HG03039 (cell line): ENCODE results near the gene LAMA2.
A peak's percentile ranks its signal among the peaks of the same experiment; 100 is the strongest.

Source experiments
- ATAC-seq: cut with Tn5 transposase; IDR thresholded peaks from one replicate; pipeline ENCODE4 v1.9.1; 2021; ENCODE audit warnings: mild to moderate bottlenecking, moderate library complexity; ENCODE audit not compliant: unreplicated experiment

LAMA2 gene

GRCh38 chr6:129416337-129416990 is 533.5 kb downstream of the LAMA2 start:
- no peak for ATAC-seq

DNA sequence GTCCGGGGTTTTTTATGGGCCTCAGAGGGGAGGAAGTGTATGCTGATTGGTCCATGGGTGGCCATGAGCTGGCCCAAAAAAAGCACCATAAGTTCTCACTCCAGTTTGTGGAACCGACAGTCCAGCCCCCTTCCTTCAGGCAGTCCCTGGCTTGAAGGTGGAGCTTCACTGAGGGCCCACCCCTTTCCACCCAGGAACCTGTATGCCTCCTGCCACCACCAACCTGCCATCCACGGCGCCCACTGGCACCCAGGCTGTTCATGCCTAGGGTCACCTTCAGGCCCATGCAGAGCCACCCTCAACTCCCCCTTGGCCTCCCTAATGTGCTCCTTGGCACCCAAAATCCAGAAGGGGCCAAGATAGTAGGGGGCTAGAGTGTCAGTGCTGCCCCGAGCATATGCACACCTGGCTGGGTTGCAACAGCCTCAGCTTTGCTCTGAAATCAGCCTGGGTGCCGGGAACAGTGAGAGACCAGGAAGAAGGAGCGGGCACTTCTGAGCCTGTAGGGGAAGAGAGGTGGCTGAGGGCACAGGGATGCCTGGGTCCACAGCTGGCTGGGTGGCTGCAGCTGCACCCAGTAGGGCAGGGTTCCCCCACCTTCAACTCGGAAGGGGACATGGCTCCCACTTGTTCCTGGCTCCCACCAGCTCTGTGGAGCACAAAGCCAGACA is 534.6 kb downstream of the LAMA2 start:
- no peak for ATAC-seq

GRCh38 chr6:129419324-129419723 is 536.4 kb downstream of the LAMA2 start:
- no peak for ATAC-seq

GRCh38 chr6:129426343-129426742 is 543.4 kb downstream of the LAMA2 start:
- no peak for ATAC-seq

- no peak for ATAC-seq
Observed at GRCh38 chr6:129429956-129430355, 547.0 kb downstream of the LAMA2 start.

DNA sequence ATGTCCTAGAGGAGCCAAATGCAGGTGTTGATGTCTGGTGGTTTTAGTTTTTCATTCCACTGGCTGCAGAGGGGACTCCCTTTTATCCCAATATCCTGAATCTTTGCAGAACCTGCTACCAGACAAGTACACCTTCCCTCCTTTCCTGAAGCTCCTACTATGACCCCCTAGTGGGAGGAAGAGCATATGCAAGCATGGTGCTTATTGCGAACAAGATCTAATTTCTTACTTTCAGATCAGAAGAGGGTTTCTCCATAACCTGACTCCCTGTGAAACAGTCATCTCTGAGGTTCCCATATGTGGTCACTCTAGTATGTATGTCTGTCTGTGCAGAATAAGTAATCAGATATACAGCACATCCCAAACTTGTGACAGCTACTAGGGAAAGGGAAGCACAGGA is 549.8 kb downstream of the LAMA2 start:
- ATAC-seq, result no peak

GRCh38 chr6:129434091-129434490 is 551.2 kb downstream of the LAMA2 start:
- no peak for ATAC-seq

DNA sequence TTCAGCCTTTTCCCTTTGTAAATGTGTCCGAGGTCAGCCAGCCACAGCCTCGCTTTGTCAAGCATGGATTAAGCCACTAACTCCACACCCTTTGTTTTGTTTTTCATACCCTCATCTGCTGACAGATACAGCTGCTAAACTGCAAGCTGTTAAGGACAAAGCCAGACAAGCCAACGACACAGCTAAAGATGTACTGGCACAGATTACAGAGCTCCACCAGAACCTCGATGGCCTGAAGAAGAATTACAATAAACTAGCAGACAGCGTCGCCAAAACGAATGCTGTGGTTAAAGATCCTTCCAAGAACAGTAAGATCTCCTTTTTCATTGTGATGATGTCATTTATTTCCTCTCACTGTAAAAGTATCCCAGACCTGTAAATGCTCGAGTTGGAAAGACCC is 557.8 kb downstream of the LAMA2 start:
- no peak for ATAC-seq

DNA sequence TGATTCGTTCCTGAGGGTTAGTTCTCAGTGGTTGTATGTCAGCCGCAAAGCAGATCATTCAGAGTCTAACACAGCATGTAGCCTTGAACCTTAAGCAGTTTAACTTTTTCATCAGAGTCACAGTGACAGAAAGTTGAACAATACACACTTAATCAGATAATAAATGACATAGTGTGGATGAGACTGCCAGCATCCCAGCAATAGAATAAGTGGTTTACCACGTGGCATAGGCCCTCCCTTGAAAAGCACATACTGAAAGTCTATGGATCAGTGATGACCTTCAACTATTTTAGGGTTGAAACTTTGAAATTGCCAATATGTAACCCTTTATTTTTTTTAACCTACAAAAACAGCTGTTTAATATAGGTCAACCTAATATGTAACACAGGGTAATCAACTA is 561.7 kb downstream of the LAMA2 start:
- no peak for ATAC-seq

GRCh38 chr6:129446272-129447197 is 563.6 kb downstream of the LAMA2 start:
- no peak for ATAC-seq

DNA sequence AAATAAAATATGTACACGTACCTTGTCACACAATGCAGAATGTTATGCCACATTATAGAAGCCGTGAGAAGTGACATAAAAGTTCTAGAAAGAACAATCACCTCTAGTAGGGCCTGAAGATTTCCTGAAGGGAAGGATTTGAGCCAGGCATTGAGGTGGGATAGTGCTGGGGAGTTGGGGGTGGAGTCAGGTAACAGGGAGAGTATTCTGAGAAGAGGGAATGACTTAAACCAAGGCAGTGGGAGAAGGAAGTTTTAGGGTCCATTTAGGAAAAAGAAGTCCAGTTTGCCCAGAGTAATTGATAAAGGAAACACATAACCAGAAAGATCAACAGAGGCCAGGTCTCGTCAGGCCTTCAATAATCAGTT is 564.2 kb downstream of the LAMA2 start:
- ATAC-seq, result no peak

- ATAC-seq, result peak; percentile 99
Observed at GRCh38 chr6:129448965-129449364, 566.0 kb downstream of the LAMA2 start.

DNA sequence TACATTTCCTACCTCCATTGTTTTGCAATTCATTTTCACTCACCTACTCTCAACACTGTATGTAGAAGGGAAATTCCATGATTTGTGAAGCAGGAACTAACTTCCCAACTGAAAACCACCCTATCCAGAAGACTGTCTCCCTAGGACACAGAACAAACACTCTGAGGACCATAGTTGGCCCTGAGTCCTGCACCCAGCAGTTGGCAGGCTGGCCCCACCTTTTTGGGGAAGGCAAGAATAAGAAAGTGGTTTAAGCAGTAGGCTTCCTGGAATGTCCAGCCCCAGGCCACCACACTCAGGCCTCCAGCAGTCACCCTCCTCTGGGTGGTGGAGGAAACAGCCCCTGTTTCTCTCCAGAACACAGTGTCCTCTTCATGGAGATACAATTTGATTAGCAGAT is 568.2 kb downstream of the LAMA2 start:
- no peak for ATAC-seq

DNA sequence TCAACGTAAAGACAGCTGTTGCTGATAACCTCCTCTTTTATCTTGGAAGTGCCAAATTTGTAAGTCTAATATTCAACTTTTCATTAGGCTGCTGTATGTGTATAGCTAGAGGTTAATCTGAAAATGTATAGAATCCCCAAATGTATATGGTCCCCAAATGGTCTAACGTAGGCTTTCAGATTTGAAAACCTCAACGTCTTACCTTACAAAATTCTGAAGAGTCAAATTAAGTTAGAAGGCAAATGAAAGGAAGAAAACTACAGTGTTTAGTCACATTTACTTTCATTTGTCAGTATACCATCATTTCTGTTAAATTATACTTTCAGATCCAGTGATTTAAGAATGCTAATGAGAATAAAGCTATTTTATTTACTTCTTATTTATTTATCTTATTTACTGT is 570.1 kb downstream of the LAMA2 start:
- no peak for ATAC-seq

DNA sequence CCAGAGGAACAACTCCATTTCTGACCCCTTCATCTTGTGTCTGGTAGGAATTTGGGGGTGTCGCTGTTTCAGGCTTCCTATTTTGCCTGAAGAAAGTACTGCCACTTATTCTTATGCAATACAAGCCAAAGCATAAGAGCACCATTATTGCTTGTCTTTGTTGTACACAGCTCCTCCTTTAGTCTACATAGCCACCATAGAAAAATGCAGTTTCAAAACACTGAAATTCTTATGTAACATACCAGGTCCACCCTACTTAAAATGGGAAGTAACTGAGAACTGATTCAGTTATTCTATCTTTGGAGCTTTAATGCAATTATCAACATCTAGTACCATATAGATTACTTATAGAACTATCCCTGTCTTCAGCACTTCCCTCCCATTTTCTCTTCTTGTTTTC is 571.5 kb downstream of the LAMA2 start:
- ATAC-seq, result no peak

DNA sequence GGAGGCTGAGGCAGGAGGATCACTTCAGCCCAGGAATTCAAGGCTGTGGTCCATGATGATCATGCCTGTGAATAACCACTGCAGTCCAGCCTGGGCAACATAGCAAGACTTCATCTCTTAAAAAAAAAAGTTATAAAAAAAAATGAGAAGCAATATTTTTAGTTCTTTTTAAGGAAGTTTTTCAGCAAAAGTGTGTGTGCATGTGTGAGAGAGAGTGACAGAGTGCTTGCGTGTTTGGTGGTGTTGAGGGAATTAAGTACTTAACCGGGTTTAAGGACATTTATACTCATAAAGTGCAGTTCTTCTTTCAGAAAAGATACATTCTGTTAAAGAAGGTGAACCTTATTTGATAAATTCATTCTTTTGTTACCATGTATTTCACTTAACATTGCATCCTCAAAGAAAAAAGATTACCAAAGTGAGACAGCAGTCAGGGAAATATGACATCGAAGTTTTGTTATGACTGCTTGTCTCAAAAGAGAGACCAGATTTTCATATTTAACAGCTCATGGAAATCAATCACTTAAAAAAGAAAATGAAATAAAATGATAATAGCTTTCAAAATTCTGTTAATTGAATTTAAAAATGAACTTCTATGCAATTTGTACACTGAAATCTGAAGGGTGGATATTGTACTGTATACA is 572.3 kb downstream of the LAMA2 start:
- ATAC-seq, result no peak

DNA sequence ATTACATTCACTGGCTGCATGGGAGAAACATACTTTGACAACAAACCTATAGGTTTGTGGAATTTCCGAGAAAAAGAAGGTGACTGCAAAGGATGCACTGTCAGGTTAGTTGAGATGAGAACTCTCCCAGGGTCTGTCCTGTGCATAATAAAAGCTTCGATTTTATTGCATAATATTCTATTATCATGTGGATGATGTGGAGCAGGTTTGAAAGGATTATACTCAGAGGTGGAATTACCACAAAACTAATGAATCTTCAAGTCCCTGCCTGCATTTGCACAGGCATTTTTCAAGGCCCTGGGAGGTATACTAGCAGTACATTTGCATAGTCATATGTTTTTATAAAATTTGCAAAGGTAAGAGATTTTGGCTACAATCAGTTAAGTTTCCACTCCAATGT is 577.3 kb downstream of the LAMA2 start:
- ATAC-seq, result no peak

GRCh38 chr6:129469070-129469662 is 586.2 kb downstream of the LAMA2 start:
- no peak for ATAC-seq

DNA sequence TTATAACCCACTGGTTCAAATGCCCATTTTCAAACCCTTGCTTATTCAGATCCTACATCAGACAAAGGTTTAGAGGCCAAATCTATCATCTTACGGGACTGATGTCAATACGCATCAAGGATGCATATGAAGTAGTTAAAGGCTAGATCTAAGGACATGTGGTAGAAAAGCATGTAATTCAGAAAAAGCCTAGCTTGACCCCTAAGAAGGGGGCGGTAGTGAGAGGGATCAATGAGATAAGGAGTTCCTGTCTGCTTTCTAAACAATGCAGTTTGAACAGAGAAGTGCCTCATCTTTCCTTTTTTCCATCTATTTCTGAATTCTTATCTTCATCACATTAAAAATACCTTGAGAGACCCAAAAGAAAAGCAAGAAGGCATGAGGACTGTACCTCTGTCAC is 589.3 kb downstream of the LAMA2 start:
- ATAC-seq, result no peak

DNA sequence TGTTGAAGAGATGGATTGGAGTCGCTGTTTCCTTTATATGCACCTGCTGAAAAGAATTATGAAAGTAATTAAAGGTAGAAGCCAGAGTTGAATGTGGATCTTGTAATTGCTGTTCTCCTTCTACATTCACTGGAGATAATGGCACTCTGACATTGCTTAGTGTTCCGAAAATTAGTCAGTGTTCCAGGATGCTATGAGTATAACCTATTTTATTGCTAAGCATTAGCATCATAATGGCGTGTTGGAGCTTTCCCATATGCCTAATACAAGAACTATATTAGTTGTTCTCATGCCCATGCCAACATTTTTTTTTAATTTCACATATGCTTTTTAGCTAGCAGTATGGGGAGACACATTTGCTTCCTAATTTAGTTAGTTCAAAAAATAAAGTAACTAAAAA is 590.6 kb downstream of the LAMA2 start:
- ATAC-seq, result no peak
